Cardiac muscle cell (in vitro differentiated cells and primary cell): Measurements from ENCODE around the gene PFN1. TPM values are rescaled to one million over a fixed set of nuclear protein-coding genes. Genes with fewer than 3 reads are reported as not detected.

Experiments
- DNase-seq, 2 donors: peaks; one replicate each; pipeline versions ENCODE4 v3.0.0 to v3.0.0-alpha.2; 2010 to 2017; ENCODE audit warnings: low read depth in 1 of 2, low spot score in 1 of 2
- H3K27ac ChIP-seq: fragments of 200-600 bp; sonication (generic); 2 replicates; pipeline ENCODE4 v1.5.1; 2016
- H3K27me3 ChIP-seq: fragments of 200-600 bp; sonication (generic); 2 replicates; pipeline ENCODE4 v1.6.0; 2016; ENCODE audit warnings: control low read depth
- H3K36me3 ChIP-seq: fragments of 200-600 bp; sonication (generic); 2 replicates; pipeline ENCODE4 v1.5.1; 2016; ENCODE audit warnings: control low read depth
- H3K4me1 ChIP-seq: fragments of 200-600 bp; sonication (generic); 2 replicates; pipeline ENCODE4 v1.8.1; 2017; ENCODE audit warnings: low read depth, mild to moderate bottlenecking, mixed run types
- H3K4me3 ChIP-seq: fragments of 200-600 bp; sonication (generic); 2 replicates; pipeline ENCODE4 v1.5.1; 2016; ENCODE audit warnings: mild to moderate bottlenecking
- H3K9me3 ChIP-seq: fragments of 200-600 bp; sonication (generic); 2 replicates; pipeline ENCODE4 v1.5.1; 2017; ENCODE audit warnings: low read depth, mild to moderate bottlenecking, control low read depth
- polyA plus RNA-seq: library from polyadenylated mRNA; unstranded; fragments of >200 nt; fragmentation: Nextera tagmentation; extraction: Ambion mirVana; gene quantifications from 2 replicates; pipeline ENCODE4 v1.2.1, GENCODE V29; 2016
- total RNA-seq: library from RNA; depleted of rRNA; stranded (reverse); fragments of >200 nt; gene quantifications from 2 replicates; pipeline ENCODE4 v1.2.3, GENCODE V29; 2016
- TF ChIP-seq, protein P1 (sequence below): IDR thresholded peaks from 2 replicates; pipeline ENCODE4 v1.5.1; 2012; ENCODE audit warnings: low read depth, mild to moderate bottlenecking, low read length

Gene PFN1
- total and polyA plus RNA-seq, 2 experiments from 2014 or later: 1,337 to 1,476 TPM

DNA sequence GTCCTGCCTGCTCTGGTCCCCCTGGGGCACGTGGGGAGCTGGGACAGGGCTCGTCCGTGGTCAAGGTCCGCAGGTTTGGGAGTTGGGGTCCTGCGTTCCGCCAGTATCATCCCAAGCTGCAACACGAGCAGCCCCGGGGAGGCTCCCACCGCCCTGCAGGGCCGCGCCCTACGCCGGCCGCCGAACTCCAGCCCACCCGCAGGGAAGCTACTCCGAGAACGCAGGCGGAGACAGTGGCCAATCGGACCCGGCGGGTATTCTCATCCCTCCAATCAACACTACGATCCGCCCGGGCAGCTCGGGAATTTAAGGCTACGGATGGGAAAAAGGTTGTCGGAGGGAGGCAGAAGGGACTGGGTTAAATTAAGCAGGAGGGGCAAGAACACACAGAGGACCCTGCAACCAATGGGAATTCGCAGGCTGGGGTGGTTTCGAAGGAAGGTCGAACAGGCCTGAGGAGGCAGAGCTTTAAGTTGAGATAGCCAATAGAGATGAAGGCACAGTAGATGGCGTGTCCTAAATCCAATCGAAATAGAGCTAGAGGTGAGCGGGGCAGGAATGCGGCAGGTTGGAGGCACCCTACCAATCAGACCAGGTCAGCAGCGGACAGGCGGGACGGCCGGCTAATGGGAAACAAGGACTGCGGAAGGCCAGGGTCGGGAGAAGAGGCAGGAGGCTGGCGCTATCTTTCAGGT is 18.7 kb upstream of the PFN1 start:
- peak; percentile 98 to 100 for DNase-seq
- peaks cover 12% of the 10 kb centered on the region for H3K4me1 ChIP-seq
- peak overlapping the region; percentile 96 for H3K27ac ChIP-seq
- no peaks in the 10 kb centered on the region for H3K27me3 ChIP-seq
- TF ChIP-seq, protein P1, sequence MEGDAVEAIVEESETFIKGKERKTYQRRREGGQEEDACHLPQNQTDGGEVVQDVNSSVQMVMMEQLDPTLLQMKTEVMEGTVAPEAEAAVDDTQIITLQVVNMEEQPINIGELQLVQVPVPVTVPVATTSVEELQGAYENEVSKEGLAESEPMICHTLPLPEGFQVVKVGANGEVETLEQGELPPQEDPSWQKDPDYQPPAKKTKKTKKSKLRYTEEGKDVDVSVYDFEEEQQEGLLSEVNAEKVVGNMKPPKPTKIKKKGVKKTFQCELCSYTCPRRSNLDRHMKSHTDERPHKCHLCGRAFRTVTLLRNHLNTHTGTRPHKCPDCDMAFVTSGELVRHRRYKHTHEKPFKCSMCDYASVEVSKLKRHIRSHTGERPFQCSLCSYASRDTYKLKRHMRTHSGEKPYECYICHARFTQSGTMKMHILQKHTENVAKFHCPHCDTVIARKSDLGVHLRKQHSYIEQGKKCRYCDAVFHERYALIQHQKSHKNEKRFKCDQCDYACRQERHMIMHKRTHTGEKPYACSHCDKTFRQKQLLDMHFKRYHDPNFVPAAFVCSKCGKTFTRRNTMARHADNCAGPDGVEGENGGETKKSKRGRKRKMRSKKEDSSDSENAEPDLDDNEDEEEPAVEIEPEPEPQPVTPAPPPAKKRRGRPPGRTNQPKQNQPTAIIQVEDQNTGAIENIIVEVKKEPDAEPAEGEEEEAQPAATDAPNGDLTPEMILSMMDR: no peak
- peak overlapping the region; percentile 52 for H3K4me3 ChIP-seq
- no peaks in the 10 kb centered on the region for H3K9me3 ChIP-seq
- H3K36me3 ChIP-seq: no peaks in the 10 kb centered on the region

GRCh38 chr17:4965311-4965986 is 17.1 kb upstream of the PFN1 start:
- no peaks in the 10 kb centered on the region for H3K27me3 ChIP-seq
- H3K27ac ChIP-seq: peak overlapping the region; percentile 91
- H3K4me3 ChIP-seq: no peak overlapping the region
- H3K4me1 ChIP-seq: peaks cover 14% of the 10 kb centered on the region
- H3K9me3 ChIP-seq: no peaks in the 10 kb centered on the region
- no peaks in the 10 kb centered on the region for H3K36me3 ChIP-seq
- no peak for DNase-seq
- TF ChIP-seq, protein P1: no peak

- H3K27ac ChIP-seq: peak overlapping the region; percentile 60
- TF ChIP-seq, protein P1: no peak
- peaks cover 2% of the 10 kb centered on the region for H3K4me1 ChIP-seq
- no peak for DNase-seq
- H3K36me3 ChIP-seq: peaks cover 17% of the 10 kb centered on the region
- no peaks in the 10 kb centered on the region for H3K27me3 ChIP-seq
- no peaks in the 10 kb centered on the region for H3K9me3 ChIP-seq
- H3K4me3 ChIP-seq: no peak overlapping the region
These were observed 12.1 kb upstream of the PFN1 start for GRCh38 chr17:4960279-4960922.

DNA sequence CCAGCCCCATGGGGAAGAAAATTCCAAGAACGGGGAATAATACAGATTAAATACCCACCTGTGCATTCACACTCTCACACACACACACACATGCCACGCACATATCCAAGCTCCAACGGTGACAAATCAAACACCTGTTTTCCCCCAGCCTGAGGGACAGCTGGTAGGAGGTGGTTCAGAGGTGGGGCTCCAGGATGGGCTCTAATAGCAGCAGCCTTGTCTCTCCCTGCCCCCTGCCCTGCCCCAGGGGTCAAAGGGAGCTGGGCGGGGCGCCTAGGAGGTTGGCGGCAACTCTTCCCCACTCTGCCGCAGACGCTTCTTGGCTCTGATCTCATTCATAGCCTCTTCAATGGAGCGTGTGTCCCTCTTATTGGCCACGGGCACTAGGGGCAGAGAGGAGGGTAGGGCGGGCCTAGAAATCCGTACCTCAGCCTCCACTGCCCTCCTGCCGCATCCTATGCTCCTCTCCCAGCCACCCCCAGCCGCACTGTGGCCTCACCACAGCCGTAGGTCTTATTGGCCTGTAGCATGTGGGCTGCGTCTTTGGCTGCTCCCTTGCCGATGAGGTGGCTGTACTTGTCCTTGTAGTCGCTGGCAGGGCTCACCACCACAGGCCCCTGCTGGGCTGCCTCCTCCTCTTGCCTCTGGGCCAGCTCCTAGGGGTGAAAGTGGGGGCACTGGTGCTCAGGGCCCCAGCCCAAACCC is 11.1 kb upstream of the PFN1 start:
- Histone ChIP-seq H3K4me1 (peaks cover 2% of the 10 kb centered on the region), H3K4me3 (no peak overlapping the region), H3K9me3 (no peaks in the 10 kb centered on the region), H3K27ac (peak overlapping the region; percentile 60), H3K36me3 (peaks cover 23% of the 10 kb centered on the region), H3K27me3 (no peaks in the 10 kb centered on the region)
- no peak for DNase-seq
- TF ChIP-seq, protein P1: no peak

- Histone ChIP-seq H3K4me1 (peaks cover 14% of the 10 kb centered on the region), H3K27ac (peak overlapping the region; percentile 48), H3K4me3 (no peak overlapping the region), H3K9me3 (no peaks in the 10 kb centered on the region), H3K27me3 (no peaks in the 10 kb centered on the region), H3K36me3 (peaks cover 33% of the 10 kb centered on the region)
- DNase-seq: no peak
- TF ChIP-seq, protein P1: no peak
These were observed 9.8 kb upstream of the PFN1 start for GRCh38 chr17:4958102-4958501.
